GM21528 (cell line): ENCODE measurements around the gene ADIRF.
"Not testable (repeated sequence)": the region's sequence is repeated elsewhere in the genome, so short reads cannot be mapped to it uniquely, and the experiment has no call there.

Experiments used
- ATAC-seq: cut with Tn5 transposase; IDR thresholded peaks from one replicate; pipeline ENCODE4 v1.9.1; 2021; ENCODE audit warnings: mild to moderate bottlenecking, moderate library complexity; ENCODE audit not compliant: unreplicated experiment, low FRiP score

The ADIRF gene

DNA sequence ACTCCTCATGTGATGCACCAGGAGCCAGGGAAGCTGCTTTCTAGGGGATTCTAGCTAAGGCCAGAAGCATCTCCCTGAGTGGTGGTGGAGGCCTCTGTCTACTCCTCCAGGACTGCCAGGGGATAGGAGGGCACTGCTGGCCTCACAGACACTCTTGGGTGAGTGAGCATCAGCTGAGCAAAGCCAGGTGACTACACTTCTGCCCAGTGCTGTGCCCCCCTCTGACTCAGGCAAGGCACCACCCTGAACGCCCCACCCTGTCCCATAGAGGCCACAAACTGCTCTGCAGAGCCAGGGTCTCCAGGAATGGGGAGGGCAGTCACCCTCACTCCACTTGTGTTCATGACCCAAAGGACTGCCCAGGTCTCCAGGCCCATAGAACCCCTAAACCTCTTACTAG lies 51.2 kb downstream of the ADIRF start:
- not testable (repeated sequence) for ATAC-seq

DNA sequence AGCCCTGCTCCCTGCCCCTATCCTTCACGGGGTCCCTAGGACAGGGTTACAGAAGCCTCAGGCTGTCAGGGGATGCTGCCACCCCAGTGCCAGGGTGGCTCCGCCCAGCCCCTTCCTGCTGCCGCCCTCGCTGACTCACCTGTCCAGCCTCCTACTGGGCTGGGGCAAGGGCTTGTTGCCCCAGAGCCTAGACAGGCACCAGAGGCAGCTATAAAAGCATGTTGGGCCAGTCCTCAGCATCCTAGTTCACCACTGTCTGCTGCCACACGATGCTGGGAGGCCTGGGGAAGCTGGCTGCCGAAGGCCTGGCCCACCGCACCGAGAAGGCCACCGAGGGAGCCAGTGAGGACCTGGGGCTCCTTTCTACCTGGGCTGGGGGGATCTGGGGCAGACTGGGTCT lies 51.8 kb downstream of the ADIRF start, which contains the start of gene FAM25A:
FAM25A (plus strand) TSS at position 239 of the 400 bp plus-strand sequence; CDS start at position 270, 31 bp downstream.
- not testable (repeated sequence) for ATAC-seq
